ENCODE results near the gene VANGL2. TPM values are rescaled to one million over a fixed set of nuclear protein-coding genes. Genes with fewer than 3 reads are reported as not detected.
A peak's percentile ranks its signal among the peaks of the same experiment; 100 is the strongest.
"Not testable (repeated sequence)": the region's sequence is repeated elsewhere in the genome, so short reads cannot be mapped to it uniquely, and the experiment has no call there.

Gene VANGL2
- total RNA-seq, 4 donors from 2014 or later: 1.2 to 5.8 (median 3.7) TPM

DNA sequence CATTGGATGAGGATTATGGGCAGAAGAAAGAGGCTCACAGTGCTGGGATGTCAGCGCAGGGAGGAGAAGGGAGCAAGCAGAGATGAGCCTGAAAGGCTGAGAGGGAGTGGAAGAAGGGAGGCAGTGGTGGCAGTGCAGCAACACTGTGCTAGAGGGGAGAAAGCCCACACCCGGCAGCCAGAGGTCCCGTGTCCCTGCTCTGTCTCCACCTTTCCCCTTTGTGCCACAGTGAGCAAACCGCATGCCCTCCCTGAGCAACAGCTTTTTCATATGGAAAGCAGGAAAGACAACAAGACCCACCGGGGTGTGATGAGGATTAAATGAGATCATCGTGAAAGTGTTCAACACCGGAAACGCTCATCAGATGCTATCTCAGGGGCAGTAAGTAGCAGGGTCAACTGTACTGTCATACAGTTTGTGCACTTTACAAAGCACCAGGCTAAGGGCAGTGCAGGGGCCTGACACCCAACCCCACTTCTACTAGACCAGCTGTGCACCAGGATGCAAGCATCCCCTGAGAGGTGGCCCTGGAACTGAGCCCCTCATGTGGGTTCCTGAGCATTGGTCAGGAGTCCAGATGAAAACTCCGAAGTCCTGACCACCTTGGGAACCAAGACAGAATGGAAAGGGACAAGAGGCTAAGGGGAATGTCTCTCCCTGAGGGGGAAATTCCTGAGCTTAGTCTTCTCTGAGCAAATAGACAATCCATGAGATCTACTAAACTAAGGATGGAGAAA is 24.4 kb upstream of the VANGL2 start:
- 15% methylated on average over 6 of the region's 9 CpGs for WGBS
- no peak for DNase-seq (ENCODE audit: extremely low spot score)
- intact Hi-C loops (cut with DNase I): loop anchor here (10.0 kb wide), 1 partner anchor 291 kb away; the partner anchor contains the start of gene KCNJ9

DNA sequence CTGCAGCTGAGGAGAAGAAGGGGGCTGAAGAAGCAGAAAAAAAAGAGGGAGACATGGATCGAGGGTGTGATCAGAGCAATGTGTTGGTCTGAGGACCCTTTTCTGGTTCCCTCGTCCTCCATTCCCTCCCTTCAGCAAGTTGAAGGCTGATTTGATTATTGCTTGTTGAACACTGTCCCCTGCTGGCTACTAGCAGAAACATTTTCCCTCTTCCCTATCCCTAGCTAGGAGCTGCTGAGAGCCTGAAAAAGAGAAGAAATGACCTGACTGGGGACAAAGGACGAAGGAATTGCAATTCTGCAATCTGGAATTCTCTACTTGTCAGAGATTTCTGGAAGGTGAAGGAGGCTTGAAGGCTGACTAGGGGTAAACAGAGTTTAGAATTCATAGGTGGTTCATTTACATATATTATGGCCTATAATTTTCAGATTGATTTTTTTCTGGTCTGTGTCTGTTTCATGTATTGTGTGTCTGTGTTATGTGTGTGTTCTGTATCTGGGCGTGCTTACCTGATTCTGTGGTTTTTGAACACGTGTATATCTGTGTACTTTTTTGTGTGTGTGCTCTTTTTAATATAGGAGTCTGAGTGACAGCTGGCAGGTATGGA is 23.7 kb upstream of the VANGL2 start:
- H3K27ac ChIP-seq (replicated peaks in 1 of 4): peak overlapping the region in 3 of 4 donors; percentile 59 to 68 (median 63)
- no peaks in the 10 kb centered on the region for H3K9me3 ChIP-seq
- H3K4me3 ChIP-seq: peak overlapping the region in 1 of 4 donors; percentile 3
- intact Hi-C loops (cut with DNase I): loop anchor here (10.0 kb wide), 1 partner anchor 292 kb away; the partner anchor contains the start of gene KCNJ9
- H3K4me1 ChIP-seq: peaks cover 6 to 22% (median 20%) of the 10 kb centered on the region in 4 donors
- 16% methylated on average over 5 of the region's 5 CpGs for WGBS
- TF ChIP-seq EP300 (IDR thresholded peaks at IDR 0.05): no peak
- TF ChIP-seq, protein P1, sequence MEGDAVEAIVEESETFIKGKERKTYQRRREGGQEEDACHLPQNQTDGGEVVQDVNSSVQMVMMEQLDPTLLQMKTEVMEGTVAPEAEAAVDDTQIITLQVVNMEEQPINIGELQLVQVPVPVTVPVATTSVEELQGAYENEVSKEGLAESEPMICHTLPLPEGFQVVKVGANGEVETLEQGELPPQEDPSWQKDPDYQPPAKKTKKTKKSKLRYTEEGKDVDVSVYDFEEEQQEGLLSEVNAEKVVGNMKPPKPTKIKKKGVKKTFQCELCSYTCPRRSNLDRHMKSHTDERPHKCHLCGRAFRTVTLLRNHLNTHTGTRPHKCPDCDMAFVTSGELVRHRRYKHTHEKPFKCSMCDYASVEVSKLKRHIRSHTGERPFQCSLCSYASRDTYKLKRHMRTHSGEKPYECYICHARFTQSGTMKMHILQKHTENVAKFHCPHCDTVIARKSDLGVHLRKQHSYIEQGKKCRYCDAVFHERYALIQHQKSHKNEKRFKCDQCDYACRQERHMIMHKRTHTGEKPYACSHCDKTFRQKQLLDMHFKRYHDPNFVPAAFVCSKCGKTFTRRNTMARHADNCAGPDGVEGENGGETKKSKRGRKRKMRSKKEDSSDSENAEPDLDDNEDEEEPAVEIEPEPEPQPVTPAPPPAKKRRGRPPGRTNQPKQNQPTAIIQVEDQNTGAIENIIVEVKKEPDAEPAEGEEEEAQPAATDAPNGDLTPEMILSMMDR (IDR thresholded peaks at IDR 0.05): peak; percentile 75 to 90 (median 81)
- DNase-seq (ENCODE audit: extremely low spot score): no peak
- peaks cover 0 to 17% (median 5%) of the 10 kb centered on the region in 4 donors for H3K27me3 ChIP-seq
- H3K36me3 ChIP-seq: no peaks in the 10 kb centered on the region

More for the DNA sequence above, 24.4 kb upstream of the VANGL2 start:
- H3K9me3 ChIP-seq: no peaks in the 10 kb centered on the region
- H3K4me3 ChIP-seq: peak overlapping the region in 1 of 4 donors; percentile 3
- no peaks in the 10 kb centered on the region for H3K36me3 ChIP-seq
- TF ChIP-seq POLR2A (IDR thresholded peaks at IDR 0.05; ENCODE audit: low read depth) (no peak), EP300 (IDR thresholded peaks at IDR 0.05) (no peak), POLR2AphosphoS5 (IDR thresholded peaks at IDR 0.05) (no peak)
- TF ChIP-seq, protein P1 (IDR thresholded peaks at IDR 0.05): no peak
- H3K4me1 ChIP-seq: peaks cover 6 to 22% (median 20%) of the 10 kb centered on the region in 4 donors
- peak overlapping the region in 3 of 4 donors; percentile 59 to 68 (median 63) for H3K27ac ChIP-seq (replicated peaks in 1 of 4)
- peaks cover 0 to 24% (median 7%) of the 10 kb centered on the region in 4 donors for H3K27me3 ChIP-seq

DNA sequence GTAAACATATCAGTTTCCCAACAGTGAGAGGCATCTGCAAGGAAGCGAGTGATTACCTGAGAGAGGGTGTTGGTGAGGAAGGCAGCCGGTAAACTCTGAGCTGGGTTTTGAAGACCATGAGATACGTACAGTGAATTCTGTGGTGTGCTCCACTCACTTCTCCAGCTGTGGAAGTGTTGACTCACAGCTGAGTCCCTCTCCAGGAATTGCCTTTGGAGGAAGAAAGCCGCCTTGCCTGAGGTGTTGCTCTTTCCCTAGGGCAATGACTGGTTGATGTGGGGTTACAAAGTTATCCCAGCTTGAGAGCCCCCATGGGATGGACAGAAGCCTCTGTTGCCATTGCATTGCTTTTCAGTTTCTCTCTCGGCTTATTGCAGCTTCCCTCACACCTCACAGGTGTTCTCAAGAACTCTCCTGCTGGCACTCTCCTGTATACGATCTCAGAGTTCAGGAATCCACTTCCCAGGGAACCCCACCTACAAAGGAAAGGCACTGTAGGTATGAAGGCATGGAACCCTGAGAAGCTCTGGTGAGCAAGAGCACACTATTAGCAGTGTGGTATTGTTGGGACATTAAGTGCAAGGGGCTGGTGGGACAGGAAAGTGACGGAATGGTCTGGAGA is 22.7 kb upstream of the VANGL2 start:
- Histone ChIP-seq H3K4me3 (no peak overlapping the region), H3K27me3 (peaks cover 0 to 8% (median 0%) of the 10 kb centered on the region in 4 donors), H3K36me3 (no peaks in the 10 kb centered on the region), H3K4me1 (peaks cover 6 to 22% (median 20%) of the 10 kb centered on the region in 4 donors), H3K9me3 (no peaks in the 10 kb centered on the region), H3K27ac (replicated peaks in 1 of 4) (no peak overlapping the region)
- intact Hi-C loops (cut with DNase I): loop anchor here (10.0 kb wide), 1 partner anchor 293 kb away; the partner anchor contains the start of gene KCNJ9
- DNase-seq (ENCODE audit: extremely low spot score): no peak
- TF ChIP-seq POLR2AphosphoS5 (IDR thresholded peaks at IDR 0.05) (no peak), EP300 (IDR thresholded peaks at IDR 0.05) (no peak), POLR2A (IDR thresholded peaks at IDR 0.05; ENCODE audit: low read depth) (no peak)
- TF ChIP-seq, protein P1 (IDR thresholded peaks at IDR 0.05): no peak
- 77% methylated on average over 7 of the region's 7 CpGs for WGBS

DNA sequence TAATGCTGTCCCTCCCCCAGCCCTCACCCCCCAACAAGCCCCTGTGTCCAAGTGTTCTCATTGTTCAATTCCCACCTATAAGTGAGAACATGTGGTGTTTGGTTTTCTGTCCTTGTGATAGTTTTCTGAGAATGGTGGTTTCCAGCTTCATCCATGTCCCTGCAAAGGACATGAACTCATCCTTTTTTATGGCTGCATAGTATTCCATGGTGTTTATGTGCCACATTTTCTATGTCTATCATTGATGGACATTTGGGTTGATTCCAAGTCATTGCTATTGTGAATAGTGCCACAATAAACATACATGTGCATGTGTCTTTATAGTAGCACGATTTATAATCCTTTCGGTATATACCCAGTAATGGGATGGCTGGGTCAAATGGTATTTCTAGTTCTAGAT is 15.6 kb upstream of the VANGL2 start:
- H3K9me3 ChIP-seq; H3K27ac ChIP-seq (replicated peaks in 1 of 4); H3K4me1 ChIP-seq; H3K27me3 ChIP-seq; H3K36me3 ChIP-seq; intact Hi-C loops (cut with DNase I); H3K4me3 ChIP-seq; DNase-seq (ENCODE audit: extremely low spot score): not testable (repeated sequence)
- 100% methylated on average over 2 of the region's 2 CpGs for WGBS

DNA sequence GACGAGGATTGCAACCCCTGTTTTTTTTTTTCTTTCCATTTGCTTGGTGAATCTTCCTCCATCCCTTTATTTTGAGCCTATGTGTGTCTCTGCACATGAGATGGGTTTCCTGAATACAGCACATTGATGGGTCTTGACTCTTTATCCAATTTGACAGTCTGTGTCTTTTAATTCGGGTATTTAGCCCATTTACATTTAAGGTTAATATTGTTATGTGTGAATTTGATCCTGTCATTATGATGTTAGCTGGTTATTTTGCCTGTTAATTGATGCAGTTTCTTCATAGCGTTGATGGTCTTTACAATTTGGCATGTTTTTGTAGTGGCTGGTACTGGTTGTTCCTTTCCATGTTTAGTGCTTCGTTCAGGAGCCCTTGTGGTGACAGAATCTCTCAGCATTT is 12.0 kb upstream of the VANGL2 start:
- 78% methylated on average over 4 of the region's 4 CpGs for WGBS

More for the DNA sequence above, 12.0 kb upstream of the VANGL2 start:
- intact Hi-C loops (cut with DNase I); H3K4me1 ChIP-seq; DNase-seq (ENCODE audit: extremely low spot score); H3K9me3 ChIP-seq; H3K4me3 ChIP-seq; H3K27me3 ChIP-seq; H3K36me3 ChIP-seq; H3K27ac ChIP-seq (replicated peaks in 1 of 4): not testable (repeated sequence)
